ENCODE measurements around the gene FAM3A.
A peak's percentile ranks its signal among the peaks of the same experiment; 100 is the strongest.
"Not testable (repeated sequence)": the region's sequence is repeated elsewhere in the genome, so short reads cannot be mapped to it uniquely, and the experiment has no call there.

FAM3A gene

GRCh38 chrX:154502989-154503388 lies 13.0 kb downstream of the FAM3A start:
- DNase-seq (ENCODE audit: low spot score), result no peak

DNA sequence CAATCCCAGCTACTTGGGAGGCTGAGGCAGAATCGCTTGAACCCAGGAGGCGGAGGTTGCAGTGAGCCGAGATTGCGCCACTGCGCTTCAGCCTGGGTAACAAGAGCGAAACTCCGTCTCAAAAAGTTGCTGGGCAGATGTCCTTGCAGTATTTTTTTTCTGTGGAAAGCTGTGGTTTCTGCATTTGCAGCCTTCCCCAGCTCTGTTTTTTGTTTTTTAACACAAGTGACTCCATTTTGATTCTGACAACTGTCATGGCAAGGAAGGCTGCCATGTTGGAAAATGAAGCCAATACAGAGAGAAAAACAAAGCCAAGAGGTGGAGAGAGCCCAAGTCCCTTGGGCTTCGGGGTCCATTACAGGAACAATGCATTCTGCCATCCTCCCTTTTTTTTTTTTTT lies 13.9 kb downstream of the FAM3A start:
- no peak for DNase-seq (ENCODE audit: low spot score)

DNA sequence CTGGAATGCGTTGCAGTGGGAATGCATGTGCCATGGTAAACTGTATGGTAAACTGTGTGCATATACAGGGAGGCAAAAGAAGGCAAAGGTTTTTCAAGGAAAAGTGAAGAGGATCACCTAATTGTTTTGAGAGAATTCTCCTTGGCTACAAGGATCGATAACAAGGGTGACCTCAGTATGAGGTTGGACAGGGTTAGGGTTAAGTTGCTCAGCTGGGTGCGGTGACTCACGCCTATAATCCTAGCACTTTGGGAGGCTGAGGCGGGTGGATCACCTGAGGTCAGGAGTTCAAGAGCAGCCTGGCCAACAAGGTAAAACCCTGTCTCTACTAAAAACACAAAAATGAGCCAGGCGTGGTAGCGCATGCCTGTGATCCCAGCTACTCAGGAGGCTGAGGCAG lies 14.6 kb downstream of the FAM3A start:
- DNase-seq (ENCODE audit: low spot score), result not testable (repeated sequence)

GRCh38 chrX:154496591-154497137 lies 19.4 kb downstream of the FAM3A start:
- DNase-seq (ENCODE audit: low spot score), result not testable (repeated sequence)

- no peak for DNase-seq (ENCODE audit: low spot score)
Observed at GRCh38 chrX:154495472-154495922, 20.5 kb downstream of the FAM3A start.

- no peak for DNase-seq (ENCODE audit: low spot score)
Observed at GRCh38 chrX:154494715-154495114, 21.3 kb downstream of the FAM3A start.

DNA sequence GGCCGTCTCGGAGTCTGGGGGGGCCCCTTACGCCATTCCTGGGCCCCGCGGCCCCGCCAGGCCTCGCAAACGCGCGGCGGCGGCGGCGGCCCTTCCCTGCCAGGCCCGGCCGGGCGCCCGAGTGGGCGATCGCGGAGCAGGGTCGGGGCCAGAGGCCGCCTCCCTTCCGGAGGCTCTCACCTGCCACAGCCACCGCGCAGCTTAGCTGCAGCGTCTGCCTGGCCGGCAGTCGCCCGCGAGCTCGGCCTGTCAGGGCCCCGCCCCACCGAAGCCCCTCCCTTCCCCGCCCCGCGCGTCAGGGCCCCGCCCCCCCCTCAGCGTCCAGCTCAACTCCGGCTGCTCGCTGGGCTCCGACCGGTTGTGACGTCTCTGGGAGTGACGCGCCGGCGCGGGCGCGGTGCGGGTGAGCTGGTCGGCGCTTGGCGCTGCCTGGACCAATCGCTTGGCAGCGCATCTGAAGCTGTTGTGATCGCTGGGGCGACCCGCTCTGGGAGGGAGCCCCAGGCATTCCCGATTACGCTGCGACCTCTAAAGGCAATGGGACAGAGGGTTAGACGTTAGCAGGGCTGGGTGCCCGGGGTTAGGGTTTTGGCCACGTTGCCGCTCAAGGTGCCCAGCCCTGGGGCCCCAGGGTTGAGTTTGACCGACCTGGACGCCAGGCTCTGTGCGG lies 25.5 kb downstream of the FAM3A start, which contains the start of gene SLC10A3:
SLC10A3 (minus strand) TSS at position 216 of the 670 bp plus-strand sequence. CDS start 1,689 bp downstream, outside the sequence.
- peak; percentile 92 for DNase-seq (ENCODE audit: low spot score)

DNA sequence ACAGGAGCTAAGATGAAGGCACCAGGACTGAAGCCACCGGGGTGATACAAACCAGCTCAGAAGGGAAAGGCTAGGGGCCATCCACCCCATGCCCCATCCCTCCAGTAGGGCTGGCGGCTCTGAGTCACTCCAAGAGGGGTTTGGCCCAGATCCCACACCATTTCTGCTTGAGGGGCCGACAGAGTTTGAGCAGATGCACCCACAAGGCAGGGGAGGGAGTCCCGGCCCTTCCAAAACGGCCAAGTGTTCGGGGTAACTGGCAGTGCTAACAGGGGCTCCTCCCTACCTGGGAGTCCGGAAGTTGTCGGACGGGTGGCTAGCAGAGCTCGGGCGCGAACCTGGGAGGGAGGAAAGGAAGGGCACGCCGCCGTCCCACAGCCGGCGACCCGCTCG lies 26.0 kb downstream of the FAM3A start:
- peak; percentile 31 for DNase-seq (ENCODE audit: low spot score)

DNA sequence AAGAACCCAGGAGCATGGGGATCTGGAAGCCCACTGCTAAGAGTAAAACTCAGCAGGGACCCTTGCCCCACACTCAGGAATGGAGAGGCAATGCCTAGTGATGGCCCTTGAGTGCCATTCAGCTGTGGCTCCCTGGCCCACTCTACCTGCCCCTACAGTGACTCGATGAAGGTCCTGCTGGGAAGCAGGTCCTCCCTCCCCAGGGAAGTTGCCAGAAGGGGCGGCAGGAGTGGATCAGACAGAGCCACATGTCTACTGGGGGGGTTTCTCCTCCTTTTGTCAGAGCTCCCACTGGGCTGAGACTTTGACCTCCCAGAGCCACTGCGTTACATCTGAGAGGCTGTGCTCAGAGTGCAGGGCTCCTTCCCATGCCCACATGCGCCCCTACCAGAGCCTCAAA lies 26.9 kb downstream of the FAM3A start:
- DNase-seq (ENCODE audit: low spot score), result no peak

GRCh38 chrX:154488336-154489075 lies 27.5 kb downstream of the FAM3A start:
- no peak for DNase-seq (ENCODE audit: low spot score)

- no peak for DNase-seq (ENCODE audit: low spot score)
Observed at GRCh38 chrX:154487518-154488290, 28.3 kb downstream of the FAM3A start.

DNA sequence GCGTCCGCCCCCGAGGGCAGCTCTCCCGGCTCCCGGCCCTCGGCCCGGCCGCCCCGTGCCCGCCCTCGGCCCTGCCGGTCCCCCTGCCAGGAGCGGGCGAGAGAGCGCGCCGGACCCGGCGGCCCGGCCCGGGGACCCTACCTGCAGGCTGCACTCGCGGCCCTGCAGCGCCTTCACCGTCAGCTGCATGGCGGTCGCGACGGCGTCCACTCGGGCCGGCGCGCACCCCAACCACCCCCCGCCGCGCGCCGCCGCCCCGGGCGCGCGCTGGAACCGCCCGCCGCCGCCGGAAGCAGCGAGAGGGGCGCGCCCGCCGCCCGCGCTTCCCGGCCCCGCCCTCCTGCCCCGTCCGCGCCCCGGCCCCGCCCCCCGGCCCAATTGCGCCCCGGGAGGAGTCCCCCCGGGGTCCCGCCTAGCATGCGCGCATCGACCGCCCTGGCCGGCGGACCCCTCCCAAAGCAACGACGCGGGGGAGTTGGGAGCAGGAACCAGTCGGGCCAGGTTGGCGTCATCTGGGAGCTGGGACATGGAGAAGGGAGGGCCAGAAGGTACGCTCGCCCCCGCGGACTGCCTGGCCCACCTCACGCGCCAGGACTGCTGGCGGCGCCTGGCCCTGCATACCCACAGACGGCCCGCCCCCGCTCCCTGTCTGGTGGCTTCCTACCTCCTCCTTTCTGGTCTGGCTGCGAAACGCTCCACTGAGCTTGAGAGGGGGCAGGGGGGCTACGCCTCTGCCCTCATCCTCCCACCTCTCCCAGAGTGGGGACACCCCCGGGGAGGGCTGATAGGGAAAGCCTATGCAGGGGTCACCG lies 29.4 kb downstream of the FAM3A start, which contains the start of gene UBL4A:
UBL4A (minus strand) TSS at position 220 of the 812 bp plus-strand sequence; CDS start at position 189, 31 bp downstream.
- DNase-seq (ENCODE audit: low spot score), result peak; percentile 38

- no peak for DNase-seq (ENCODE audit: low spot score)
Observed at GRCh38 chrX:154486052-154486395, 30.0 kb downstream of the FAM3A start.

DNA sequence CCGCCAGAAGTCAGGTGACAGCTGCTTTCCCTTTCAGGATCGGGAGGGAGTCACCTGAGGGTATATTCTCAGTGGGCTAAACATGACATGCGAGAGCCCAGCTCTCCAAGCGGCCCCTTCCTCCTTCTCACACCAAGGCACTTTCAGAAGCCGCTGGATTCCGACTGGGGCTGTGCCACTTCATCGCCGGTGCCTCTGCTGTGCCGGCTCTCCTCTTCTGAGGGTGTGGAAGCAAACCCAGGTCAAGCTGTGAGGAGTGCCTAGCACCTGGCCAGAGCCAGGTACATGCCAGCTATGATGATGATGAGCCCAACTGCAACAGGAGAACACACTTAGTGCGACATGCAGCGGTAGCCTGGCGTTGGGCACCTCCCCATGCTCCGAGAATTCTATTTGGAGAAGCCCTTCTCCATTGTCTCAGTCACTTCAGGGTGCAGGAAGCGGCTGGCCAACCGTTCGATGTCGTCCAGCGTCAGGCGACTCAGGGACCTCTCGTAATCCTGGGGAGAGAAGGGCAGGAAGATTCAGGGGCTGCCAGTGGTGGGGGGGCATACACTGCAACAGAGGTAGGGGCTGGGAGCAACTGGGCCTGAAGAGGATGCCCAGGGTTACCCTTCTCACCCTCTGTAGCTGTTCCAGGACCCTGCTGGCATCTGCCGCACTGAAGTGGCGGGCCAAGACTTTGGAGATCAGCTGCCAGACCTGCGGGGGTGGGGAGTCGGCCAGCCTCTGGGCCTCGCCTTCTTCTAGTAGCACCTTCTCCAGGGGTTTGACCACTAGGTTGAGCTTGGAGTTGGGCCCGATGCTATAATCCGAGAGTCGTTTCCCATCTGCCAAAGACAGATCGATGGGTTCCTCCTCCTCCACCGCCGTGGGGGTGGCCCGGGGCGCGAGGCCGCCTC lies 30.6 kb downstream of the FAM3A start:
- DNase-seq (ENCODE audit: low spot score), result no peak

DNA sequence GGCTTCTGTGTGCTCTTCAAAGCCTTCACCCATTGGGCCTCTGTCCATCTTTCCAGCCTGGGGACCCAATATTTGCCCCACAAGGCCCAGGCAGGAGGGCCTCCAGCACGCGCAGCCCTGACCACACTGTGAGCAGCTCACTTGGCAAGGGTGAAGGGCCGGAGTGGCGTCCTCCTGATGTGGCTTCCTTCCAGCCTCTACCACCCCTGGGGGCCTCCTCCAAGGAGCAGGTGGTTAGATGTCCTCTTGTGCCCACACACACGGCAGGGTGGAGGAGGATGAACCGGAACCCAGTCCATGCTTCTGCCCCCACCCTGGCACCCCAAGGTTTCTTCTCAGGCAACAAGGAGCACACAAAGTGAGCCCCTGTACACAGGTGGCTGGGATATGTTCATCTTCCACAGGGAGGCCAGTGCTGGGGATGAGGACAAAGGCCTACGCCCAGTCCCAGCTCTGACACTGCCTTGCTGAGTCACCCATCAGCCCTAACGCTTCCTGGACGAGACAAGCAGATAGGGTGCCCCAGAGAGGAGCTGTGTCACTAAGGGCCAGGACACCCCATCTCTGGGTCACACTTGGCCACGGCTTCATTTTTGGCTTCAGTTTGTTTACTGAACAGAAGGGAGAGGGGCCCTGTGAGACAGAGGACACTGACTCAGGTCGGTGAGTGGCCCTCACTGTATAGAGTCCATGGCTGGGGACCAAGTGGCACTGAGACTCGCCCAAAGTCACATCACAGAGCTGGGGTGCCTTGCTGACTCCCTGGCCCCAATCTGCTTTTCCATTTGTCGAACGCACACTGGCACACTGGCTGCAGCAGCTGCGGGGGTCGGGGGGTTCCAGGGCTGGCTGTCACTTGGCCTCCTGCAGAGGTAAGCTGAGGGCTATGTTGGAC lies 31.5 kb downstream of the FAM3A start:
- DNase-seq (ENCODE audit: low spot score), result no peak

DNA sequence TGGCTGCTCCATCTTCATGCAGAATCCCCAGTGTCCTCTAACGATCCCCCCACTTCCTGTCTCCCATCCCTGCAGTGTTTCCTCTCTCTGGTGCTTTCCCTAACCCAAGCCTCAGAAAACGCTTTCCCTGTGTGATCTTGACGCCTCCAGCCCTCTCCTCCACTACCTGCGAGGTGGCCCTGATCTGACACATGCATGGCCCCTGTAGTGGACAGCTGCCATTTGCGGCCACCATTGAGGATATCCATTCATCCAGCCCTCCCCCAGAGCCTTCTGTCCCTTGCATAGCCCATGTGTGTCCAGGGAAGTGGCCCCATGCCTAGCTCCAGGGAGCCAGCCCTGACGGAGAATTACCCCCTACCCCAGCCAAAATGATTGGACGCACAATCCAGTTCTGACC lies 32.7 kb downstream of the FAM3A start:
- no peak for DNase-seq (ENCODE audit: low spot score)

GRCh38 chrX:154482786-154483185 lies 33.2 kb downstream of the FAM3A start:
- no peak for DNase-seq (ENCODE audit: low spot score)

DNA sequence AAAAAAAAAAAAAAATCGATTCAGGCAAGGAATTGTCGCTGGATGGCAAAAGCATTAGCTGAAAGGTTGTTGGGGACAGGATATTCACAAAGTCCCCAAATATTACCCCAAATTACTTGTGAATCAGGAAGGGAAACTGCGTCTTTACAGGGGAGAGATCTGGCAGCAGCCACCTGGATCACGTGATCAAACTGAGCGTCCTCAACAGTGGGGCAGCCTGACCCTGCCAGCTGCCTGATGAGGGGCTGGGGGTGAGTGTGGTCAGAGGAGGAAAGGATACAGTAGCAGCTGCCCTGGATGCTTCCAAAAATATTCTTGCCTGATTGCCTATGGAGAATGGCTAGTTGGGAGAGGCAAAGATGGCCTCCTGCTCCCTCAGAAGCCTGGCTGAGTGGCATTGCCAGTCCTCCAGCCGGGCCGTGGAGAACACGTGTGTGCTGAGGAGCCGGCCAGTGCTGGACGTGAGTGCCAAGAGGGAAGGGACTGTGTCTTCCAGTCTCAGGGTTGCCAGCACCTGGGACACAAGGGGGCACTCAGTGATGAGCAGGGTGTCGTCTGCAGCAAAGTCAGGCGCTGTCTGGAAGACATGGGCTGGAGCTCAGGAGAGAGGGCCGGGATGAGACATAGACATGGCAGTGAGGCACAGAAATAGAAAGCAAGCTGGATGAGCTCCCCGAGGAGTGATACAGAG lies 34.0 kb downstream of the FAM3A start:
- DNase-seq (ENCODE audit: low spot score), result no peak

DNA sequence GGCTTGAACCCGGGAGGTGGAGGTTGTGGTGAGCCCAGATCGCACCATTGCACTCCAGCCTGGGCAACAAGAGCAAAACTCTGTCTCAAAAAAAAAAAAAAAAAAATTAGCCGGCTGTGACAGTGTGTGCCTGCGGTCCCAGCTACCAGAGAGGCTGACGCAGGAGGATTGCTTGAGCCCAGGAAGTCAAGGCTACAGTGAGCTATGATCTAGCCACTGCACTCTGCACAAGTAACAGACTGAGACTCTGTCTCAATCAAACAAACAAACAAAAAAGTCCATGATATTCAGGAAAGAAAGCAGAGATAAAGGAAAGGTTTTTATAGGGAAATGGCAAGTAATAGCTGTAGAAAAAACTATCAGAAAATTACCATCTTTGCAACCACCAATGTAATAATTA lies 34.8 kb downstream of the FAM3A start:
- no peak for DNase-seq (ENCODE audit: low spot score)
